Panc1 (cell line): ENCODE results near the gene LRP1B. TPM values are rescaled to one million over a fixed set of nuclear protein-coding genes. Genes with fewer than 3 reads are reported as not detected.

ENCODE experiments used
- ATAC-seq: fragments of 200-7000 bp; cut with Tn5 transposase; 2 replicates; pipeline ENCODE4 v1.9.1; 2020; ENCODE audit warnings: mild to moderate bottlenecking, moderate library complexity
- BruUV-seq: library from RNA; stranded (reverse); fragments of 400-500 nt; replicated peaks from 2 replicates; lab custom pipeline; 2021; lab: Mats Ljungman, UMichigan
- CTCF ChIA-PET: fragments of 300-600 bp; sonication (Branson Sonifier 250); formaldehyde crosslinking; loops from one replicate; lab custom pipeline; 2022; ENCODE audit warnings: antibody characterized with exemption; lab: Charles Lee
- POLR2A ChIA-PET: fragments of 300-600 bp; sonication (Branson Sonifier 250); formaldehyde crosslinking; loops from one replicate; lab custom pipeline; 2022; ENCODE audit warnings: antibody characterized with exemption; lab: Charles Lee
- DNase-seq: peaks from one replicate; pipeline ENCODE4 v3.0.0-alpha.2; 2010; ENCODE audit warnings: low read depth, low spot score
- H3K27ac ChIP-seq: 2 replicates; pipeline ENCODE4 v1.5.1; 2011; ENCODE audit warnings: mild to moderate bottlenecking, low read length, inconsistent platforms
- H3K27me3 ChIP-seq: fragments of 200-500 bp; sonication (Bioruptor generic); 2 replicates; pipeline ENCODE4 v1.6.0; 2014; ENCODE audit warnings: low read length, inconsistent platforms; ENCODE audit not compliant: control insufficient read depth, insufficient read depth
- H3K36me3 ChIP-seq: fragments of 200-500 bp; sonication (Bioruptor generic); 2 replicates; pipeline ENCODE4 v1.5.1; 2014; ENCODE audit warnings: inconsistent platforms, mild to moderate bottlenecking, low read length, moderate library complexity; ENCODE audit not compliant: control insufficient read depth, insufficient read depth
- H3K4me1 ChIP-seq: 2 replicates; pipeline ENCODE4 v1.5.1; 2011; ENCODE audit warnings: inconsistent platforms, mild to moderate bottlenecking, low read length, moderate library complexity; ENCODE audit not compliant: control insufficient read depth, insufficient read depth
- H3K4me3 ChIP-seq, 2 experiments: 2 replicates each; pipeline ENCODE4 v1.5.1; 2011 to 2012; ENCODE audit warnings: low read depth in 2 of 2, low read length in 2 of 2, mild to moderate bottlenecking in 2 of 2, inconsistent platforms in 1 of 2, moderate library complexity in 1 of 2
- H3K9me3 ChIP-seq: fragments of 200-500 bp; sonication (Bioruptor generic); 2 replicates; pipeline ENCODE4 v1.5.1; 2014; ENCODE audit warnings: low read depth, mild to moderate bottlenecking, inconsistent platforms, low read length, moderate library complexity; ENCODE audit not compliant: control insufficient read depth, insufficient read depth
- POLR2AphosphoS5 ChIP-seq: IDR thresholded peaks from 2 replicates; pipeline ENCODE4 v1.6.1; 2012; ENCODE audit warnings: mild to moderate bottlenecking, low read depth, low read length, moderate library complexity
- SIN3A ChIP-seq: IDR thresholded peaks from 2 replicates; pipeline ENCODE4 v1.6.1; 2012; ENCODE audit warnings: low read depth, mild to moderate bottlenecking, low read length, moderate library complexity, borderline replicate concordance; ENCODE audit not compliant: insufficient read depth
- TCF7L2 ChIP-seq: IDR thresholded peaks from 2 replicates; pipeline ENCODE4 v1.6.1; 2011; ENCODE audit warnings: mild to moderate bottlenecking, low read depth, low read length, inconsistent platforms
- in situ Hi-C: cut with HindIII; loops from 2 replicates; pipeline ENCODE4 v1.10.0; 2016; ENCODE audit warnings: low sequenced_read_pairs, low pct_unique_long_range_greater_than_20kb
- intact Hi-C: fragments of 100-400 bp; cut with micrococcal nuclease; formaldehyde crosslinking; loops from one replicate; pipeline ENCODE4 v1.10.0; 2022; ENCODE audit not compliant: unreplicated experiment
- total RNA-seq: library from RNA; stranded (reverse); gene quantifications from one replicate; pipeline ENCODE4 v1.2.1, GENCODE V29; 2021; ENCODE audit not compliant: unreplicated experiment
- TF ChIP-seq, protein P1 (sequence below): fragments of 450-650 bp; IDR thresholded peaks from 2 replicates; pipeline ENCODE4 v1.5.1; 2017; ENCODE audit warnings: mild to moderate bottlenecking
- TF ChIP-seq, protein P2 (sequence below), 2 experiments: IDR thresholded peaks; 2 replicates each; pipeline ENCODE4 v1.6.1; 2011 to 2012; ENCODE audit warnings: low read depth in 2 of 2, control low read depth in 1 of 2, low read length in 1 of 2, mild to moderate bottlenecking in 1 of 2, moderate library complexity in 1 of 2; ENCODE audit not compliant: insufficient read depth in 1 of 2

Gene LRP1B
- total RNA-seq, 1 experiment from 2014 or later = 0.54 TPM

DNA sequence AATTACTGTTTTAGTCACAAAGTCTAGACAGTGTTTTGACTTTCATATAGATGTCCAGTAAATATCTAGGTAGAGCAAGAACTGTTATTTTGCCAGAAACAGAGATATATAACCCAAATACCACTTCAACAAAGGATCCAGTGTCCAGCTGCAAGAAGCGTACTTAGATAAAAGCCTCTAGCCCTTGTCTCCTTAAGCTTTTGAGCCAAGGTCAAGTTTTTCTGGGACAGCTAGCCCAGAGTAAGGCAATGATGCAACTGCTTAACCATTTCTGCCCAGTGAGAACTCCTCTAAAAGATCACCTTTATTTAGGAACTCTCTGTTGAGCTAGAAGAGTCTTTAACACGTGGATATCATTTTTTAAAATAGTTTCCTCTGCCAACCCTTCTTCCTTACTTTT is 1925.7 kb downstream of the LRP1B start:
- Histone ChIP-seq H3K4me1 (no peaks in the 10 kb centered on the region), H3K27ac (no peak overlapping the region), H3K9me3 (no peaks in the 10 kb centered on the region), H3K36me3 (no peaks in the 10 kb centered on the region), H3K27me3 (no peaks in the 10 kb centered on the region), H3K4me3 (no peak overlapping the region)
- TF ChIP-seq, protein P1, sequence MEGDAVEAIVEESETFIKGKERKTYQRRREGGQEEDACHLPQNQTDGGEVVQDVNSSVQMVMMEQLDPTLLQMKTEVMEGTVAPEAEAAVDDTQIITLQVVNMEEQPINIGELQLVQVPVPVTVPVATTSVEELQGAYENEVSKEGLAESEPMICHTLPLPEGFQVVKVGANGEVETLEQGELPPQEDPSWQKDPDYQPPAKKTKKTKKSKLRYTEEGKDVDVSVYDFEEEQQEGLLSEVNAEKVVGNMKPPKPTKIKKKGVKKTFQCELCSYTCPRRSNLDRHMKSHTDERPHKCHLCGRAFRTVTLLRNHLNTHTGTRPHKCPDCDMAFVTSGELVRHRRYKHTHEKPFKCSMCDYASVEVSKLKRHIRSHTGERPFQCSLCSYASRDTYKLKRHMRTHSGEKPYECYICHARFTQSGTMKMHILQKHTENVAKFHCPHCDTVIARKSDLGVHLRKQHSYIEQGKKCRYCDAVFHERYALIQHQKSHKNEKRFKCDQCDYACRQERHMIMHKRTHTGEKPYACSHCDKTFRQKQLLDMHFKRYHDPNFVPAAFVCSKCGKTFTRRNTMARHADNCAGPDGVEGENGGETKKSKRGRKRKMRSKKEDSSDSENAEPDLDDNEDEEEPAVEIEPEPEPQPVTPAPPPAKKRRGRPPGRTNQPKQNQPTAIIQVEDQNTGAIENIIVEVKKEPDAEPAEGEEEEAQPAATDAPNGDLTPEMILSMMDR = no peak
- TF ChIP-seq TCF7L2 = no peak
- TF ChIP-seq POLR2AphosphoS5 = no peak
- TF ChIP-seq, protein P2, sequence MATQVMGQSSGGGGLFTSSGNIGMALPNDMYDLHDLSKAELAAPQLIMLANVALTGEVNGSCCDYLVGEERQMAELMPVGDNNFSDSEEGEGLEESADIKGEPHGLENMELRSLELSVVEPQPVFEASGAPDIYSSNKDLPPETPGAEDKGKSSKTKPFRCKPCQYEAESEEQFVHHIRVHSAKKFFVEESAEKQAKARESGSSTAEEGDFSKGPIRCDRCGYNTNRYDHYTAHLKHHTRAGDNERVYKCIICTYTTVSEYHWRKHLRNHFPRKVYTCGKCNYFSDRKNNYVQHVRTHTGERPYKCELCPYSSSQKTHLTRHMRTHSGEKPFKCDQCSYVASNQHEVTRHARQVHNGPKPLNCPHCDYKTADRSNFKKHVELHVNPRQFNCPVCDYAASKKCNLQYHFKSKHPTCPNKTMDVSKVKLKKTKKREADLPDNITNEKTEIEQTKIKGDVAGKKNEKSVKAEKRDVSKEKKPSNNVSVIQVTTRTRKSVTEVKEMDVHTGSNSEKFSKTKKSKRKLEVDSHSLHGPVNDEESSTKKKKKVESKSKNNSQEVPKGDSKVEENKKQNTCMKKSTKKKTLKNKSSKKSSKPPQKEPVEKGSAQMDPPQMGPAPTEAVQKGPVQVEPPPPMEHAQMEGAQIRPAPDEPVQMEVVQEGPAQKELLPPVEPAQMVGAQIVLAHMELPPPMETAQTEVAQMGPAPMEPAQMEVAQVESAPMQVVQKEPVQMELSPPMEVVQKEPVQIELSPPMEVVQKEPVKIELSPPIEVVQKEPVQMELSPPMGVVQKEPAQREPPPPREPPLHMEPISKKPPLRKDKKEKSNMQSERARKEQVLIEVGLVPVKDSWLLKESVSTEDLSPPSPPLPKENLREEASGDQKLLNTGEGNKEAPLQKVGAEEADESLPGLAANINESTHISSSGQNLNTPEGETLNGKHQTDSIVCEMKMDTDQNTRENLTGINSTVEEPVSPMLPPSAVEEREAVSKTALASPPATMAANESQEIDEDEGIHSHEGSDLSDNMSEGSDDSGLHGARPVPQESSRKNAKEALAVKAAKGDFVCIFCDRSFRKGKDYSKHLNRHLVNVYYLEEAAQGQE (IDR thresholded peaks at IDR 0.05; ENCODE audit: insufficient read depth in 1 of 2, low read depth in 2 of 2, low read length in 1 of 2) = no peak
- TF ChIP-seq SIN3A = no peak
- CTCF ChIA-PET = no interaction called here
- BruUV-seq = no TSS peak
- POLR2A ChIA-PET = no interaction called here
- intact Hi-C loops (no loop called here), in situ Hi-C loops (no loop called here)
- no peak for DNase-seq
- no peak for ATAC-seq

DNA sequence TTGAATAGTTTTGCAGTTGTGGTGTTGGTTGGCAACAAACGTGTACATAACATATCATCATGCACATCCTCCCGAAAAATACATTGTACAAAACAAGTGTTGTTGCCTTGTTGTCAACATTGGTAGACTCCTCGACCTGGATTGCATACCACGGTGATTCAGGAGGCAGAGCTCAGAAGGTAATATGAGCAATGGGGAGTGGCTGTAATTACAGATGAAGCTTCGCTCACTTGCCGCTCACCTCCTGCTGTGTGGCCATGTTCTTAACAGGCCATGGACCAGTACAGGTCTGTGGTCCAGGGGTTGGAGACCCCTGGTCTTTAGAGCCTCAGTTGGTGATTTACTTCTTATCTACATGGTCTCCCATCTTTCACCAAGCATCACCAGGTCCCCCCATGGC is 1927.5 kb downstream of the LRP1B start:
- in situ Hi-C loops (no loop called here), intact Hi-C loops (no loop called here)
- Histone ChIP-seq H3K27ac (no peak overlapping the region), H3K9me3 (no peaks in the 10 kb centered on the region), H3K4me1 (no peaks in the 10 kb centered on the region), H3K4me3 (no peak overlapping the region), H3K27me3 (no peaks in the 10 kb centered on the region), H3K36me3 (no peaks in the 10 kb centered on the region)
- BruUV-seq = no TSS peak
- no peak for TF ChIP-seq TCF7L2
- TF ChIP-seq, protein P2 (IDR thresholded peaks at IDR 0.05; ENCODE audit: insufficient read depth in 1 of 2, low read depth in 2 of 2, low read length in 1 of 2) = no peak
- TF ChIP-seq SIN3A = no peak
- TF ChIP-seq, protein P1 = no peak
- TF ChIP-seq POLR2AphosphoS5 = no peak
- ATAC-seq (no peak), DNase-seq (no peak)
- ChIA-PET POLR2A (no interaction called here), CTCF (no interaction called here)
